WERI-Rb-1 (cell line): ENCODE data around the gene GNAT1.
"Not testable (repeated sequence)": the region's sequence is repeated elsewhere in the genome, so short reads cannot be mapped to it uniquely, and the experiment has no call there.

Experiments
- DNase-seq: peaks from one replicate; pipeline ENCODE4 v3.0.0-alpha.2; 2020
- H3K27ac ChIP-seq: fragments of 250-450 bp; sonication (Bioruptor Pico); 2 replicates; pipeline ENCODE4 v1.5.1; 2020; ENCODE audit warnings: mild to moderate bottlenecking, moderate library complexity
- H3K27me3 ChIP-seq: fragments of 250-450 bp; sonication (Bioruptor Pico); 2 replicates; pipeline ENCODE4 v1.5.1; 2021; ENCODE audit warnings: mild to moderate bottlenecking, low read depth, moderate library complexity; ENCODE audit not compliant: insufficient read depth, severe bottlenecking
- H3K36me3 ChIP-seq: fragments of 250-450 bp; sonication (Bioruptor Pico); 2 replicates; pipeline ENCODE4 v1.5.1; 2020; ENCODE audit warnings: mild to moderate bottlenecking, moderate library complexity
- H3K4me3 ChIP-seq: 2 replicates; pipeline ENCODE4 v1.5.1; 2011; ENCODE audit warnings: low read depth, mild to moderate bottlenecking, control low read depth, low read length
- H3K9me3 ChIP-seq: fragments of 250-450 bp; sonication (Bioruptor Pico); 2 replicates; pipeline ENCODE4 v1.5.1; 2021; ENCODE audit warnings: mild to moderate bottlenecking, moderate library complexity; ENCODE audit not compliant: severe bottlenecking
- CTCF ChIP-seq: IDR thresholded peaks from 2 replicates; pipeline ENCODE4 v1.5.1; 2011; ENCODE audit warnings: low read depth, mild to moderate bottlenecking, control low read depth, inconsistent platforms, low read length

The GNAT1 gene

GRCh38 chr3:50224639-50225038 is 33.2 kb downstream of the GNAT1 start:
- Histone ChIP-seq H3K27me3 (no peaks in the 10 kb centered on the region), H3K4me3 (no peak overlapping the region), H3K9me3 (no peaks in the 10 kb centered on the region), H3K36me3 (peaks cover under 1% of the 10 kb centered on the region), H3K27ac (no peak overlapping the region)
- DNase-seq = no peak
- no peak for TF ChIP-seq CTCF

GRCh38 chr3:50226888-50227389 is 35.5 kb downstream of the GNAT1 start:
- H3K27ac ChIP-seq = peak overlapping the region; percentile 48

GRCh38 chr3:50227390-50228183 is 36.2 kb downstream of the GNAT1 start:
- H3K9me3 ChIP-seq = no peaks in the 10 kb centered on the region
- no peaks in the 10 kb centered on the region for H3K36me3 ChIP-seq
- peak; percentile 96 for DNase-seq
- H3K27ac ChIP-seq = peak overlapping the region; percentile 84
- H3K4me3 ChIP-seq = peak overlapping the region; percentile 75
- TF ChIP-seq CTCF = peak; percentile 88
- H3K27me3 ChIP-seq = no peaks in the 10 kb centered on the region

More at GRCh38 chr3:50226888-50227389, 35.5 kb downstream of the GNAT1 start:
- Histone ChIP-seq H3K36me3 (no peaks in the 10 kb centered on the region), H3K4me3 (peak overlapping the region; percentile 57), H3K27me3 (no peaks in the 10 kb centered on the region), H3K9me3 (no peaks in the 10 kb centered on the region)
- no peak for TF ChIP-seq CTCF
- no peak for DNase-seq

GRCh38 chr3:50228184-50228763 is 36.9 kb downstream of the GNAT1 start:
- H3K27ac ChIP-seq = peak overlapping the region; percentile 84
- H3K27me3 ChIP-seq = not testable (repeated sequence)

GRCh38 chr3:50229490-50229889 is 38.1 kb downstream of the GNAT1 start:
- no peak for DNase-seq
- no peak for TF ChIP-seq CTCF
- Histone ChIP-seq H3K4me3 (no peak overlapping the region), H3K27me3 (no peaks in the 10 kb centered on the region), H3K36me3 (no peaks in the 10 kb centered on the region), H3K9me3 (no peaks in the 10 kb centered on the region), H3K27ac (no peak overlapping the region)

More at GRCh38 chr3:50228184-50228763, 36.9 kb downstream of the GNAT1 start:
- H3K36me3 ChIP-seq, DNase-seq, H3K9me3 ChIP-seq: not testable (repeated sequence)
- H3K4me3 ChIP-seq = peak overlapping the region; percentile 75

- no peak for DNase-seq
- Histone ChIP-seq H3K27ac (no peak overlapping the region), H3K9me3 (no peaks in the 10 kb centered on the region), H3K4me3 (no peak overlapping the region), H3K27me3 (no peaks in the 10 kb centered on the region), H3K36me3 (no peaks in the 10 kb centered on the region)
- no peak for TF ChIP-seq CTCF
Measured at GRCh38 chr3:50230104-50230793, 38.8 kb downstream of the GNAT1 start.
